Spleen (tissue), 7 donors: Measurements from ENCODE around the gene CFAP74.

ENCODE experiments used
- CTCF ChIP-seq, 11 experiments: fragments of 200-600 bp in 7 of 11; fragments of 450-650 bp in 4 of 11; sonication (generic) in 4 of 11; IDR thresholded peaks in 8 of 11; conservative IDR thresholded peaks in 3 of 11; 1 replicate in 7 of 11; 2 replicates in 4 of 11; pipeline versions ENCODE4 v1.4.0 to v1.8.0; 2016 to 2021; ENCODE audit warnings: antibody characterized with exemption in 11 of 11, inconsistent platforms in 4 of 11, mild to moderate bottlenecking in 1 of 11
- POLR2A ChIP-seq, 3 donors: fragments of 450-650 bp; IDR thresholded peaks; one replicate each; pipeline ENCODE4 v1.5.1; 2017; ENCODE audit warnings: antibody characterized with exemption in 3 of 3, mild to moderate bottlenecking in 1 of 3
- POLR2AphosphoS5 ChIP-seq, 3 donors: sonication (generic); formaldehyde crosslinking; IDR thresholded peaks; one replicate each; pipeline ENCODE4 v1.5.1; 2017; ENCODE audit warnings: antibody characterized with exemption in 3 of 3
- donor health status: DM: no; HTN: no; CAD: no; lungs with moderate emphysema.
- donor health status: DM: no; HTN: no; CAD: no.
- donor health status: DM: no; HTN: no; CAD: no.

- no peak for TF ChIP-seq CTCF (IDR thresholded peaks at IDR 0.05 in 8 of 11, conservative IDR thresholded peaks at IDR 0.05 in 3 of 11)
- no peak for TF ChIP-seq POLR2A (IDR thresholded peaks at IDR 0.05)
- TF ChIP-seq POLR2AphosphoS5 (IDR thresholded peaks at IDR 0.05), result no peak
Observed at GRCh38 chr1:1883092-1883873, 120.3 kb downstream of the CFAP74 start.
